Erythroblast (primary cell): Measurements from ENCODE around the gene FAIM2.

Experiments
- GATA1 ChIP-seq: IDR thresholded peaks from 2 replicates; pipeline ENCODE4 v1.6.1; 2011; ENCODE audit warnings: low read depth, mild to moderate bottlenecking, control low read depth, low read length, moderate library complexity
- POLR2A ChIP-seq: IDR thresholded peaks from 2 replicates; pipeline ENCODE4 v1.6.1; 2011; ENCODE audit warnings: mild to moderate bottlenecking, low read length

DNA sequence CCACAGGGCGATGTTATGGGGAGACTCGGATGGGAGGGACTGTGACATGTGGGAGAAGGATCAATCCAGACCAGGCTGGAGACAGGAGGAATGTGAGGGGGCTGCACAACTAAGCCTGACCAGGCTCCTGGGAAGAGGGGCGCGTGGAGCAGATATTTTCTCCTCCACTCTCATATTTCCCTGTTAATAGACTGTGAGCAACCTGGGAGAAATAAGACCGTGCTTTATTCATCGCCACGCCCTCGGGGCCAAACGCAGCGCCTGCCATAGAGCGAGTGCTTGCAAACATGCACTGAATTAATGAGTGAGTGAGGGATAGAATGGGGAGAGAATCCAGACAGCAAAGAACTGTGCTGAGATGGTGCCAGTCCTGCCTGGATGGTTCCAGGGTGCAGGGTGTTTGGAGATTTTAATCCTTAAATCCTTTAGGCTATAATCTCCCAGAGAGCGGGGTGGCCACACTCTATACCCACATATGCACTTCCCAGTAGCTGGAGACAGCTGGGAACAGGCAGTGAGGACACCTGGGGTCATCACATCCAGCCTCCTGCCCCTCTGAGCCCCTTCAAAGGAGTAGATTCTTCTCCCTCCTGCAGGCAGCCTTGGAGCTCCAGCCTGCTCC, 13.6 kb upstream of the FAIM2 start:
- TF ChIP-seq POLR2A = no peak
- TF ChIP-seq GATA1 = no peak
